ENCODE measurements around the gene PGC. TPM values are rescaled to one million over a fixed set of nuclear protein-coding genes. Genes with fewer than 3 reads are reported as not detected.

The PGC gene
- total RNA-seq, 1 experiment from 2014 or later, result not detected

GRCh38 chr6:41724586-41725501 is 22.4 kb downstream of the PGC start:
- H3K9me3 ChIP-seq (replicated peaks), result no peaks in the 10 kb centered on the region

GRCh38 chr6:41724228-41724580 is 23.0 kb downstream of the PGC start:
- Histone ChIP-seq H3K4me3 (no peak overlapping the region), H3K9me3 (replicated peaks) (no peaks in the 10 kb centered on the region), H3K36me3 (no peaks in the 10 kb centered on the region), H3K27ac (no peak overlapping the region), H3K4me1 (replicated peaks) (peaks cover 12% of the 10 kb centered on the region), H3K27me3 (replicated peaks) (no peaks in the 10 kb centered on the region)
- no peak for DNase-seq (ENCODE audit: low read depth in 1 of 2, low spot score in 2 of 2)

More at GRCh38 chr6:41724586-41725501, 22.4 kb downstream of the PGC start:
- H3K27ac ChIP-seq, result no peak overlapping the region
- no peak overlapping the region for H3K4me3 ChIP-seq
- H3K27me3 ChIP-seq (replicated peaks), result no peaks in the 10 kb centered on the region
- H3K4me1 ChIP-seq (replicated peaks), result peaks cover 12% of the 10 kb centered on the region
- DNase-seq (ENCODE audit: low read depth in 1 of 2, low spot score in 2 of 2), result no peak
- no peaks in the 10 kb centered on the region for H3K36me3 ChIP-seq

- Histone ChIP-seq H3K27me3 (replicated peaks) (no peaks in the 10 kb centered on the region), H3K9me3 (replicated peaks) (no peaks in the 10 kb centered on the region), H3K36me3 (no peaks in the 10 kb centered on the region), H3K4me1 (replicated peaks) (peaks cover 12% of the 10 kb centered on the region), H3K27ac (no peak overlapping the region), H3K4me3 (no peak overlapping the region)
- DNase-seq (ENCODE audit: low read depth in 1 of 2, low spot score in 2 of 2), result peak; percentile 32 to 75
Measured at GRCh38 chr6:41723530-41724227, 23.5 kb downstream of the PGC start.

GRCh38 chr6:41722969-41723529 is 24.1 kb downstream of the PGC start:
- DNase-seq (ENCODE audit: low read depth in 1 of 2, low spot score in 2 of 2), result no peak
- Histone ChIP-seq H3K4me3 (no peak overlapping the region), H3K36me3 (no peaks in the 10 kb centered on the region), H3K9me3 (replicated peaks) (no peaks in the 10 kb centered on the region), H3K4me1 (replicated peaks) (peaks cover 12% of the 10 kb centered on the region), H3K27ac (no peak overlapping the region), H3K27me3 (replicated peaks) (no peaks in the 10 kb centered on the region)

- H3K27ac ChIP-seq, result no peak overlapping the region
- no peak overlapping the region for H3K4me3 ChIP-seq
- no peak for DNase-seq (ENCODE audit: low read depth in 1 of 2, low spot score in 2 of 2)
- no peaks in the 10 kb centered on the region for H3K36me3 ChIP-seq
- H3K4me1 ChIP-seq (replicated peaks), result peaks cover 12% of the 10 kb centered on the region
- no peaks in the 10 kb centered on the region for H3K27me3 ChIP-seq (replicated peaks)
- H3K9me3 ChIP-seq (replicated peaks), result no peaks in the 10 kb centered on the region
Measured at GRCh38 chr6:41721414-41721813, 25.8 kb downstream of the PGC start.

- Histone ChIP-seq H3K27me3 (replicated peaks) (no peaks in the 10 kb centered on the region), H3K4me1 (replicated peaks) (peaks cover 12% of the 10 kb centered on the region), H3K4me3 (no peak overlapping the region), H3K36me3 (no peaks in the 10 kb centered on the region), H3K27ac (no peak overlapping the region), H3K9me3 (replicated peaks) (no peaks in the 10 kb centered on the region)
- no peak for DNase-seq (ENCODE audit: low read depth in 1 of 2, low spot score in 2 of 2)
Measured at GRCh38 chr6:41720783-41721182, 26.4 kb downstream of the PGC start.

GRCh38 chr6:41720262-41720620 is 27.0 kb downstream of the PGC start:
- Histone ChIP-seq H3K27ac (no peak overlapping the region), H3K9me3 (replicated peaks) (no peaks in the 10 kb centered on the region)

GRCh38 chr6:41719436-41720261 is 27.5 kb downstream of the PGC start:
- Histone ChIP-seq H3K4me1 (replicated peaks) (peaks cover 12% of the 10 kb centered on the region), H3K27ac (no peak overlapping the region), H3K27me3 (replicated peaks) (no peaks in the 10 kb centered on the region), H3K9me3 (replicated peaks) (no peaks in the 10 kb centered on the region), H3K4me3 (no peak overlapping the region), H3K36me3 (no peaks in the 10 kb centered on the region)
- DNase-seq (ENCODE audit: low read depth in 1 of 2, low spot score in 2 of 2), result no peak

More at GRCh38 chr6:41720262-41720620, 27.0 kb downstream of the PGC start:
- H3K27me3 ChIP-seq (replicated peaks), result no peaks in the 10 kb centered on the region
- H3K36me3 ChIP-seq, result no peaks in the 10 kb centered on the region
- no peak for DNase-seq (ENCODE audit: low read depth in 1 of 2, low spot score in 2 of 2)
- H3K4me3 ChIP-seq, result no peak overlapping the region
- peaks cover 12% of the 10 kb centered on the region for H3K4me1 ChIP-seq (replicated peaks)

GRCh38 chr6:41718828-41719227 is 28.4 kb downstream of the PGC start:
- H3K4me3 ChIP-seq, result no peak overlapping the region
- no peaks in the 10 kb centered on the region for H3K9me3 ChIP-seq (replicated peaks)
- no peak overlapping the region for H3K27ac ChIP-seq
- H3K4me1 ChIP-seq (replicated peaks), result peaks cover 14% of the 10 kb centered on the region
- no peaks in the 10 kb centered on the region for H3K27me3 ChIP-seq (replicated peaks)
- DNase-seq (ENCODE audit: low read depth in 1 of 2, low spot score in 2 of 2), result no peak
- H3K36me3 ChIP-seq, result no peaks in the 10 kb centered on the region

- Histone ChIP-seq H3K36me3 (no peaks in the 10 kb centered on the region), H3K27ac (no peak overlapping the region), H3K4me1 (replicated peaks) (peaks cover 18% of the 10 kb centered on the region), H3K27me3 (replicated peaks) (no peaks in the 10 kb centered on the region), H3K4me3 (no peak overlapping the region), H3K9me3 (replicated peaks) (no peaks in the 10 kb centered on the region)
- DNase-seq (ENCODE audit: low read depth in 1 of 2, low spot score in 2 of 2), result no peak
Measured at GRCh38 chr6:41717392-41717736, 29.8 kb downstream of the PGC start.

GRCh38 chr6:41716516-41717391 is 30.4 kb downstream of the PGC start:
- Histone ChIP-seq H3K4me1 (replicated peaks) (peaks cover 18% of the 10 kb centered on the region), H3K9me3 (replicated peaks) (no peaks in the 10 kb centered on the region), H3K36me3 (no peaks in the 10 kb centered on the region), H3K27ac (no peak overlapping the region), H3K4me3 (no peak overlapping the region), H3K27me3 (replicated peaks) (no peaks in the 10 kb centered on the region)
- DNase-seq (ENCODE audit: low read depth in 1 of 2, low spot score in 2 of 2), result no peak

GRCh38 chr6:41715795-41716515 is 31.2 kb downstream of the PGC start:
- H3K27me3 ChIP-seq (replicated peaks), result no peaks in the 10 kb centered on the region
- H3K36me3 ChIP-seq, result no peaks in the 10 kb centered on the region
- H3K4me1 ChIP-seq (replicated peaks), result peaks cover 18% of the 10 kb centered on the region
- no peaks in the 10 kb centered on the region for H3K9me3 ChIP-seq (replicated peaks)
- H3K4me3 ChIP-seq, result no peak overlapping the region
- H3K27ac ChIP-seq, result no peak overlapping the region
- no peak for DNase-seq (ENCODE audit: low read depth in 1 of 2, low spot score in 2 of 2)

Measured in SJSA1 (cell line).